HFFc6 (cell line): ENCODE measurements around the gene PRKACB. TPM values are rescaled to one million over a fixed set of nuclear protein-coding genes. Genes with fewer than 3 reads are reported as not detected.
A peak's percentile ranks its signal among the peaks of the same experiment; 100 is the strongest.

ENCODE experiments used
- DNase-seq: peaks from one replicate; pipeline ENCODE4 v3.0.0-alpha.2; 2018
- H3K27ac Mint-ChIP-seq: 2 replicates; pipeline ENCODE4 v1.8.0; 2020; ENCODE audit warnings: mild to moderate bottlenecking, mixed read lengths
- H3K27me3 Mint-ChIP-seq: 2 replicates; pipeline ENCODE4 v1.8.0; 2021; ENCODE audit warnings: mild to moderate bottlenecking, moderate library complexity, mixed read lengths; ENCODE audit not compliant: insufficient read depth
- H3K36me3 Mint-ChIP-seq: 2 replicates; pipeline ENCODE4 v1.8.0; 2021; ENCODE audit warnings: low read depth, mixed read lengths
- H3K4me1 Mint-ChIP-seq: 2 replicates; pipeline ENCODE4 v1.8.0; 2020; ENCODE audit warnings: low read depth, mixed read lengths
- H3K4me3 Mint-ChIP-seq: 2 replicates; pipeline ENCODE4 v1.8.0; 2020; ENCODE audit warnings: mild to moderate bottlenecking, moderate library complexity, mixed read lengths
- H3K9me3 Mint-ChIP-seq: 2 replicates; pipeline ENCODE4 v1.8.0; 2020; ENCODE audit warnings: mild to moderate bottlenecking, mixed read lengths
- CTCF ChIP-seq: fragments of 200-600 bp; sonication (generic); IDR thresholded peaks from 2 replicates; pipeline ENCODE4 v1.5.0; 2021; ENCODE audit warnings: antibody characterized with exemption, mild to moderate bottlenecking
- long read RNA-seq: library from polyadenylated mRNA; unstranded; transcript quantifications from one replicate; pipeline ENCODE4 v2.0.0, GENCODE V29; 2019
- total RNA-seq, 6 experiments: library from RNA; stranded (reverse); fragmentation: NEBNext Ultra II Directional; extraction: Animal tissue kit (Norgen Biotek cat#: 25700); gene quantifications; 2 replicates in 1 of 6; 3 replicates in 5 of 6; pipeline ENCODE4 v1.2.3, GENCODE V29; 2021

PRKACB gene
- 10 to 100 TPM; 29.8 to 41.0 (median 36.7) TPM for total RNA-seq
- long read RNA-seq, full-length matches to known transcripts: 11 of 28 reads
- long read RNA-seq, partial matches to known transcripts: 0 of 28 reads
- long read RNA-seq, other reads (novel, unspliced or antisense): 17 of 28 reads

GRCh38 chr1:84143796-84144565 lies at the start of gene PRKACB:
Gene PRKACB, plus strand, starts transcription at chr1:84144271. Its CDS starts 91 bp downstream, at chr1:84144362.
- DNase-seq: peak; percentile 4
- no peak for TF ChIP-seq CTCF
- Mint-ChIP-seq H3K4me1 (peaks cover 41% of the 10 kb centered on the region), H3K9me3 (no peaks in the 10 kb centered on the region), H3K36me3 (no peaks in the 10 kb centered on the region), H3K27ac (peak within 1 kb of the TSS; percentile 73), H3K27me3 (no peaks in the 10 kb centered on the region), H3K4me3 (peak within 1 kb of the TSS; percentile 55; the same call in 1 of the 2 replicates)

- no peak overlapping the region for H3K4me3 Mint-ChIP-seq
- TF ChIP-seq CTCF: no peak
- peaks cover 42% of the 10 kb centered on the region for H3K4me1 Mint-ChIP-seq
- H3K27me3 Mint-ChIP-seq: no peaks in the 10 kb centered on the region
- H3K9me3 Mint-ChIP-seq: peaks cover 9% of the 10 kb centered on the region
- DNase-seq: no peak
- peaks cover 20% of the 10 kb centered on the region for H3K36me3 Mint-ChIP-seq
- no peak overlapping the region for H3K27ac Mint-ChIP-seq
Measured at GRCh38 chr1:84095308-84095707, 48.8 kb upstream of the PRKACB start.

- DNase-seq: peak; percentile 33
- Mint-ChIP-seq H3K27ac (peak overlapping the region; percentile 61), H3K36me3 (peaks cover 20% of the 10 kb centered on the region), H3K4me3 (peak overlapping the region; percentile 21; the same call in 1 of the 2 replicates), H3K9me3 (peaks cover 9% of the 10 kb centered on the region), H3K27me3 (no peaks in the 10 kb centered on the region), H3K4me1 (peaks cover 40% of the 10 kb centered on the region)
- no peak for TF ChIP-seq CTCF
Measured at GRCh38 chr1:84096176-84096575, 47.9 kb upstream of the PRKACB start.

- Mint-ChIP-seq H3K4me3 (no peak overlapping the region), H3K9me3 (no peaks in the 10 kb centered on the region)
Measured at GRCh38 chr1:84101204-84101603, 42.9 kb upstream of the PRKACB start.

More at GRCh38 chr1:84101204-84101603, 42.9 kb upstream of the PRKACB start:
- 0 out of 2 replicates have a peak, but pooled peaks cover 5% of the 10 kb centered on the region for H3K36me3 Mint-ChIP-seq
- no peak overlapping the region for H3K27ac Mint-ChIP-seq
- H3K4me1 Mint-ChIP-seq: peaks cover 53% of the 10 kb centered on the region
- no peaks in the 10 kb centered on the region for H3K27me3 Mint-ChIP-seq
- TF ChIP-seq CTCF: no peak
- no peak for DNase-seq
